ENCODE measurements around the gene SELP.

The SELP gene

GRCh38 chr1:169648709-169649108 is 18.8 kb upstream of the SELP start:
- Histone ChIP-seq H3K4me3 (ENCODE audit: low read depth, low read length) (no peak overlapping the region), H3K27ac (ENCODE audit: extremely low read depth, low read depth, low read length) (no peak overlapping the region), H3K36me3 (ENCODE audit: control insufficient read depth in 2 of 2, insufficient read depth in 1 of 2, low read length in 2 of 2) (no peaks in the 10 kb centered on the region), H3K4me1 (ENCODE audit: control insufficient read depth, insufficient read depth, low read length) (no peaks in the 10 kb centered on the region), H3K9me3 (ENCODE audit: control insufficient read depth, insufficient read depth, low read depth, low read length) (no peaks in the 10 kb centered on the region)
- ChIA-PET POLR2A (no interaction called here), CTCF (no interaction called here)
- no peak for TF ChIP-seq ZXDB (tag by site-specific recombination; IDR thresholded peaks at IDR 0.05)
- no peak for TF ChIP-seq BCL11B (tag by site-specific recombination; IDR thresholded peaks at IDR 0.05; ENCODE audit: low read depth)
- no peak for TF ChIP-seq ZNF398 (tag by site-specific recombination; IDR thresholded peaks at IDR 0.05)
- TF ChIP-seq ZNF837 (tag by site-specific recombination; IDR thresholded peaks at IDR 0.05) = no peak
- no peak for TF ChIP-seq ZNF10 (tag by site-specific recombination; IDR thresholded peaks at IDR 0.05)
- no peak for TF ChIP-seq MZF1 (tag by site-specific recombination; IDR thresholded peaks at IDR 0.05; ENCODE audit: borderline replicate concordance)
- no peak for TF ChIP-seq IKZF3 (tag by site-specific recombination; IDR thresholded peaks at IDR 0.05)
- TF ChIP-seq PRDM2 (tag by site-specific recombination; IDR thresholded peaks at IDR 0.05; ENCODE audit: borderline replicate concordance) = no peak
- no peak for TF ChIP-seq ZNF791 (tag by site-specific recombination; IDR thresholded peaks at IDR 0.05)
- TF ChIP-seq ZNF558 (tag by site-specific recombination; IDR thresholded peaks at IDR 0.05) = no peak
- TF ChIP-seq ZNF335 (tag by site-specific recombination; conservative IDR thresholded peaks at IDR 0.05) = no peak
- TF ChIP-seq ZNF560 (tag by site-specific recombination; IDR thresholded peaks at IDR 0.05; ENCODE audit: borderline replicate concordance) = no peak
- no peak for TF ChIP-seq ZNF16 (tag by site-specific recombination; IDR thresholded peaks at IDR 0.05; ENCODE audit: low read depth)
- TF ChIP-seq ZNF626 (tag by site-specific recombination; IDR thresholded peaks at IDR 0.05) = no peak
- no peak for TF ChIP-seq ZNF701 (tag by site-specific recombination; IDR thresholded peaks at IDR 0.05)
- no peak for TF ChIP-seq ZNF623 (tag by site-specific recombination; IDR thresholded peaks at IDR 0.05)
- TF ChIP-seq ZNF394 (tag by site-specific recombination; IDR thresholded peaks at IDR 0.05; ENCODE audit: borderline replicate concordance) = no peak

GRCh38 chr1:169648187-169648586 is 18.3 kb upstream of the SELP start:
- Histone ChIP-seq H3K27ac (ENCODE audit: extremely low read depth, low read depth, low read length) (no peak overlapping the region), H3K4me3 (ENCODE audit: low read depth, low read length) (no peak overlapping the region), H3K4me1 (ENCODE audit: control insufficient read depth, insufficient read depth, low read length) (no peaks in the 10 kb centered on the region), H3K9me3 (ENCODE audit: control insufficient read depth, insufficient read depth, low read depth, low read length) (no peaks in the 10 kb centered on the region), H3K36me3 (ENCODE audit: control insufficient read depth in 2 of 2, insufficient read depth in 1 of 2, low read length in 2 of 2) (no peaks in the 10 kb centered on the region)
- POLR2A ChIA-PET = no interaction called here
- CTCF ChIA-PET = no interaction called here
- no peak for TF ChIP-seq ZNF580 (tag by site-specific recombination; IDR thresholded peaks at IDR 0.05)
- TF ChIP-seq BCL11A (tag by site-specific recombination; IDR thresholded peaks at IDR 0.05; ENCODE audit: low read depth) = no peak
- no peak for TF ChIP-seq ZNF660 (tag by site-specific recombination; IDR thresholded peaks at IDR 0.05)
- TF ChIP-seq ZNF324 (tag by site-specific recombination; IDR thresholded peaks at IDR 0.05) = no peak
- no peak for TF ChIP-seq BCL6B (tag by site-specific recombination; IDR thresholded peaks at IDR 0.05)
- TF ChIP-seq ZNF624 (tag by site-specific recombination; IDR thresholded peaks at IDR 0.05) = no peak
- no peak for TF ChIP-seq ZNF596 (tag by site-specific recombination; IDR thresholded peaks at IDR 0.05)
- no peak for TF ChIP-seq ZNF223 (tag by site-specific recombination; IDR thresholded peaks at IDR 0.05)
- TF ChIP-seq GLIS1 (tag by site-specific recombination; IDR thresholded peaks at IDR 0.05) = no peak
- no peak for TF ChIP-seq ZBTB6 (tag by site-specific recombination; IDR thresholded peaks at IDR 0.05)
- TF ChIP-seq MZF1 (tag by site-specific recombination; IDR thresholded peaks at IDR 0.05; ENCODE audit: borderline replicate concordance) = no peak

All from HEK293 (cell line).